ENCODE data around the gene IFIT2. TPM values are rescaled to one million over a fixed set of nuclear protein-coding genes. Genes with fewer than 3 reads are reported as not detected.

Gene IFIT2
- total RNA-seq, 1 experiment from 2014 or later, result 1.7 TPM

DNA sequence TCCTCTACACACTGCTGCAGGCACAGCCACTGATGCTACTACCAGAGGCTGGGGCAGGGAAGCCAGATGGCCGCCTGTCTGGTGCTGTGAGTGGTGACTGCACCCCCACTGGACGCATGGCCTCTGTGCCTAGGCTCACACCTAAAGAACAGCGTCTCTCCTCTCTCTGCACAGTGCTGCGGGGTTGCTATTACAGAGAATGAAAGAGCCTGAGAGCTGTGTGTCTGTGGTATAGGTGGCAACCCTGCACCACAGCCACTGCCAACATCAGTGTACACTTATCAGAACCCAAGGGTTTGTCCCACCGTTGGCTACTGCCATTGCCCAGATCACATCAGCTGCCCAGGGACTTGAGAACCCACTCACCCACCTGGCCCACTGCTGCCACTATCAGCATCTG is 4.1 kb upstream of the IFIT2 start:
- POLR2A ChIA-PET (ENCODE audit: low non-redundant PET), result no interaction called here
- no TSS peak for BruUV-seq (replicated peaks)

DNA sequence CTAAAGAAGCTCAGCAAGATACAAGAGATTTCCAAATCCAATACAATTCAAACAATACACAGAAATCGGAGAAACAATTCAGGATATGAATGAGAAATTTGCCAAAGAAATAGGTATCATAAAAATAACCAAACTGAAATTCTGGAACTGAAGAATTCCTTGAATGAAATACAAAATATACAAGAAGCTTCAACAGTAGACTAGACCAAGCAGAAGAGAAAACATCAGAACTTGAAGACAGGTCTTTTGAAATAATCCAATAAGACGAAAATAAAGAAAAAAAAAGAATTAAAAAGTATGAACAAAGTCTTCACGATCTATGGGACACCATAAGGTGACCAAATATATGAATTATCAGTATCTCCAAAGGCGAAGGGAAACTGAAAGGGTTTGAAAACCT is 2.8 kb upstream of the IFIT2 start:
- Histone ChIP-seq H3K36me3 (ENCODE audit: insufficient read depth, low read length, poor library complexity, severe bottlenecking) (no peaks in the 10 kb centered on the region), H3K4me3 (ENCODE audit: low read depth, low read length, poor library complexity, severe bottlenecking) (no peak overlapping the region), H3K27me3 (replicated peaks; ENCODE audit: insufficient read depth, low read depth, low read length, poor library complexity) (no peaks in the 10 kb centered on the region), H3K9me3 (ENCODE audit: low read depth, low read length, poor library complexity, severe bottlenecking) (no peaks in the 10 kb centered on the region), H3K27ac (ENCODE audit: low read depth, low read length, poor library complexity, severe bottlenecking) (no peak overlapping the region), H3K4me1 (ENCODE audit: insufficient read depth, low read length, poor library complexity, severe bottlenecking) (peaks cover 7% of the 10 kb centered on the region)
- DNase-seq (ENCODE audit: low spot score), result no peak
- BruUV-seq (replicated peaks), result no TSS peak
- TF ChIP-seq, protein P1, sequence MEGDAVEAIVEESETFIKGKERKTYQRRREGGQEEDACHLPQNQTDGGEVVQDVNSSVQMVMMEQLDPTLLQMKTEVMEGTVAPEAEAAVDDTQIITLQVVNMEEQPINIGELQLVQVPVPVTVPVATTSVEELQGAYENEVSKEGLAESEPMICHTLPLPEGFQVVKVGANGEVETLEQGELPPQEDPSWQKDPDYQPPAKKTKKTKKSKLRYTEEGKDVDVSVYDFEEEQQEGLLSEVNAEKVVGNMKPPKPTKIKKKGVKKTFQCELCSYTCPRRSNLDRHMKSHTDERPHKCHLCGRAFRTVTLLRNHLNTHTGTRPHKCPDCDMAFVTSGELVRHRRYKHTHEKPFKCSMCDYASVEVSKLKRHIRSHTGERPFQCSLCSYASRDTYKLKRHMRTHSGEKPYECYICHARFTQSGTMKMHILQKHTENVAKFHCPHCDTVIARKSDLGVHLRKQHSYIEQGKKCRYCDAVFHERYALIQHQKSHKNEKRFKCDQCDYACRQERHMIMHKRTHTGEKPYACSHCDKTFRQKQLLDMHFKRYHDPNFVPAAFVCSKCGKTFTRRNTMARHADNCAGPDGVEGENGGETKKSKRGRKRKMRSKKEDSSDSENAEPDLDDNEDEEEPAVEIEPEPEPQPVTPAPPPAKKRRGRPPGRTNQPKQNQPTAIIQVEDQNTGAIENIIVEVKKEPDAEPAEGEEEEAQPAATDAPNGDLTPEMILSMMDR (conservative IDR thresholded peaks at IDR 0.05; ENCODE audit: low read depth, low read length), result no peak
- TF ChIP-seq EZH2 (IDR thresholded peaks at IDR 0.05; ENCODE audit: borderline replicate concordance, low read depth, low read length, poor library complexity, severe bottlenecking), result no peak
- intact Hi-C loops (cut with micrococcal nuclease; ENCODE audit: unreplicated experiment), result no loop called here
- ChIA-PET CTCF (no interaction called here), POLR2A (ENCODE audit: low non-redundant PET) (no interaction called here)

More for the DNA sequence above, 4.1 kb upstream of the IFIT2 start:
- Histone ChIP-seq H3K27ac (ENCODE audit: low read depth, low read length, poor library complexity, severe bottlenecking) (no peak overlapping the region), H3K4me3 (ENCODE audit: low read depth, low read length, poor library complexity, severe bottlenecking) (no peak overlapping the region), H3K4me1 (ENCODE audit: insufficient read depth, low read length, poor library complexity, severe bottlenecking) (peaks cover 7% of the 10 kb centered on the region), H3K27me3 (replicated peaks; ENCODE audit: insufficient read depth, low read depth, low read length, poor library complexity) (no peaks in the 10 kb centered on the region), H3K9me3 (ENCODE audit: low read depth, low read length, poor library complexity, severe bottlenecking) (no peaks in the 10 kb centered on the region), H3K36me3 (ENCODE audit: insufficient read depth, low read length, poor library complexity, severe bottlenecking) (no peaks in the 10 kb centered on the region)
- CTCF ChIA-PET, result no interaction called here
- DNase-seq (ENCODE audit: low spot score), result no peak
- TF ChIP-seq, protein P1 (conservative IDR thresholded peaks at IDR 0.05; ENCODE audit: low read depth, low read length), result no peak
- TF ChIP-seq EZH2 (IDR thresholded peaks at IDR 0.05; ENCODE audit: borderline replicate concordance, low read depth, low read length, poor library complexity, severe bottlenecking), result no peak
- intact Hi-C loops (cut with micrococcal nuclease; ENCODE audit: unreplicated experiment), result no loop called here

DNA sequence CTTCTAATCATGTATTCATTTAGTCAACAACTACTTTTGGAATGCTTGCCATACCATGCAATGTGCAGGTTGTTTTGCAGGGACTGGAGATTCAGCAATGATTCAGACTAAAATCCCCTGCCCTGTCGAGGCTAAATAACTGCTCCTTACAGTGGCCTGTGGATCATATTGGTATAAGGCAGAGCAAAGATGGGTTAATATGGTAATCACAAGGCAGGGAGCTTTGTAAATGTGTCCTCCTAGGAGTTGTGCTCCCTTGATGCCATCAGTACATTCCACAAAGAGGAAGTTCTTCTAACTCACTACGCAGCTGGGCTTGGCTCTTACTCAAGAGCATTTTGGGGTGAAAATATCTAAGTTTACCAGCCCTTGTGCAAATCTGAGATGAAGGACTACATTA is 614 bp upstream of the IFIT2 start:
- Histone ChIP-seq H3K9me3 (ENCODE audit: low read depth, low read length, poor library complexity, severe bottlenecking) (no peaks in the 10 kb centered on the region), H3K27me3 (replicated peaks; ENCODE audit: insufficient read depth, low read depth, low read length, poor library complexity) (no peaks in the 10 kb centered on the region), H3K27ac (ENCODE audit: low read depth, low read length, poor library complexity, severe bottlenecking) (peak overlapping the region; percentile 83), H3K4me1 (ENCODE audit: insufficient read depth, low read length, poor library complexity, severe bottlenecking) (peaks cover 7% of the 10 kb centered on the region), H3K36me3 (ENCODE audit: insufficient read depth, low read length, poor library complexity, severe bottlenecking) (no peaks in the 10 kb centered on the region), H3K4me3 (ENCODE audit: low read depth, low read length, poor library complexity, severe bottlenecking) (peak overlapping the region; percentile 48)
- intact Hi-C loops (cut with micrococcal nuclease; ENCODE audit: unreplicated experiment), result no loop called here
- peak; percentile 37 for DNase-seq (ENCODE audit: low spot score)
- TF ChIP-seq, protein P1 (conservative IDR thresholded peaks at IDR 0.05; ENCODE audit: low read depth, low read length), result no peak
- no peak for TF ChIP-seq EZH2 (IDR thresholded peaks at IDR 0.05; ENCODE audit: borderline replicate concordance, low read depth, low read length, poor library complexity, severe bottlenecking)
- CTCF ChIA-PET, result no interaction called here
- POLR2A ChIA-PET (ENCODE audit: low non-redundant PET), result no interaction called here
- BruUV-seq (replicated peaks), result no TSS peak

Measured in A673 (cell line).